K562 (cell line): ENCODE results near the gene DUSP23. TPM values are rescaled to one million over a fixed set of nuclear protein-coding genes. Genes with fewer than 3 reads are reported as not detected.

Source experiments
- ATAC-seq: fragments of 200-7000 bp; cut with Tn5 transposase; 3 replicates; pipeline ENCODE4 v1.9.1; 2020; ENCODE audit warnings: moderate library complexity
- BruUV-seq: library from RNA; stranded (reverse); fragments of 400-500 nt; replicated peaks from 2 replicates; lab custom pipeline; 2021; lab: Mats Ljungman, UMichigan
- CTCF ChIA-PET: fragments of 300-600 bp; formaldehyde crosslinking; extraction: SDS; loops from one replicate; lab custom pipeline; 2021; ENCODE audit warnings: low intra/inter-chr PET ratio; lab: Yijun Ruan, JAX
- POLR2A ChIA-PET: fragments of 300-600, 350-650 bp; sonication (Branson Sonifier 250); formaldehyde crosslinking; extraction: SDS; loops from one replicate; lab custom pipeline; 2021; ENCODE audit warnings: antibody characterized with exemption, inconsistent platforms; lab: Yijun Ruan, JAX
- DNase-seq, 4 experiments: peaks; one replicate each; pipeline versions ENCODE4 v3.0.0 to v3.0.0-alpha.2; 2011 to 2018; ENCODE audit warnings: low spot score in 3 of 4, mixed read lengths in 3 of 4; ENCODE audit errors: extremely low read depth in 1 of 4
- FAIRE-seq: peaks from 2 replicates; lab custom pipeline; 2011; peaks lifted over from hg19 to GRCh38; lab: Jason Lieb, UNC
- H2AFZ ChIP-seq: 2 replicates; pipeline ENCODE4 v1.6.0; 2011; ENCODE audit warnings: low read depth, low read length, control low read depth, inconsistent platforms
- H3K27ac ChIP-seq: fragments of 200-600 bp; 3 replicates; pipeline ENCODE4 v1.8.0; 2011; ENCODE audit warnings: low read depth, mild to moderate bottlenecking, control low read depth, inconsistent platforms, low read length, moderate library complexity, mixed read lengths; ENCODE audit errors: extremely low read depth
- H3K27me3 ChIP-seq, 2 experiments: fragments of 300-600 bp in 1 of 2; 2 replicates in 1 of 2; 3 replicates in 1 of 2; pipeline versions ENCODE4 v1.6.0 to v1.8.0; 2011; ENCODE audit warnings: inconsistent platforms in 2 of 2, low read length in 2 of 2, mild to moderate bottlenecking in 1 of 2, mixed read lengths in 1 of 2, moderate library complexity in 1 of 2; ENCODE audit not compliant: control insufficient read depth in 2 of 2, insufficient read depth in 2 of 2
- H3K36me3 ChIP-seq: fragments of 300-600 bp; 3 replicates; pipeline ENCODE4 v1.8.0; 2011; ENCODE audit warnings: mild to moderate bottlenecking, low read length, inconsistent platforms; ENCODE audit not compliant: control insufficient read depth, insufficient read depth
- H3K4me1 ChIP-seq, 2 experiments: fragments of 200-600 bp in 1 of 2; replicated peaks in 1 of 2; 2 replicates in 1 of 2; 3 replicates in 1 of 2; pipeline versions ENCODE4 v1.5.1 to v1.8.0; 2011; ENCODE audit warnings: inconsistent platforms in 2 of 2, low read length in 2 of 2, mild to moderate bottlenecking in 1 of 2, mixed read lengths in 1 of 2, moderate library complexity in 1 of 2; ENCODE audit not compliant: control insufficient read depth in 2 of 2, insufficient read depth in 2 of 2
- H3K4me2 ChIP-seq: 2 replicates; pipeline ENCODE4 v1.6.1; 2011; ENCODE audit warnings: low read length, control low read depth, inconsistent platforms, mixed read lengths; ENCODE audit not compliant: insufficient read depth
- H3K4me3 ChIP-seq: fragments of 200-600 bp; sonication (generic), shearing (Covaris generic); 2 replicates; pipeline ENCODE4 v1.5.1; 2016; ENCODE audit warnings: control low read depth, inconsistent platforms
- H3K79me2 ChIP-seq: fragments of 200-600 bp; 3 replicates; pipeline ENCODE4 v1.8.0; 2011; ENCODE audit warnings: low read length, inconsistent platforms; ENCODE audit not compliant: control insufficient read depth, insufficient read depth
- H3K9ac ChIP-seq, 2 experiments: 2 replicates each; pipeline versions ENCODE4 v1.6.0 to v1.6.1; 2011; ENCODE audit warnings: low read depth in 2 of 2, low read length in 2 of 2, control low read depth in 1 of 2, inconsistent platforms in 1 of 2, mild to moderate bottlenecking in 1 of 2, mixed read lengths in 1 of 2; ENCODE audit not compliant: insufficient read depth in 1 of 2
- H3K9me1 ChIP-seq: one replicate; pipeline ENCODE4 v1.6.0; 2011; ENCODE audit warnings: inconsistent platforms, mild to moderate bottlenecking, low read length, moderate library complexity; ENCODE audit not compliant: control insufficient read depth, insufficient read depth
- H3K9me3 ChIP-seq: replicated peaks from 2 replicates; pipeline ENCODE4 v1.5.1; 2011; ENCODE audit warnings: low read depth, low read length, inconsistent platforms; ENCODE audit not compliant: control insufficient read depth, insufficient read depth
- H4K20me1 ChIP-seq: replicated peaks from 2 replicates; pipeline ENCODE4 v1.6.1; 2011; ENCODE audit warnings: low read length, inconsistent platforms, mixed read lengths; ENCODE audit not compliant: control insufficient read depth, insufficient read depth
- HDAC8 ChIP-seq: fragments of 450-650 bp; IDR thresholded peaks from 2 replicates; pipeline ENCODE4 v1.6.1; 2016; ENCODE audit warnings: mild to moderate bottlenecking, missing genetic modification characterization, moderate library complexity, missing compliant biosample characterization
- ILK ChIP-seq: fragments of 450-650 bp; IDR thresholded peaks from 2 replicates; pipeline ENCODE4 v1.6.1; 2016; ENCODE audit warnings: missing genetic modification characterization, low read depth, mild to moderate bottlenecking, missing compliant biosample characterization, moderate library complexity, borderline replicate concordance
- KDM1A ChIP-seq, 2 experiments: fragments of 450-650 bp; IDR thresholded peaks; 2 replicates each; pipeline ENCODE4 v1.6.1; 2016; ENCODE audit warnings: mild to moderate bottlenecking in 2 of 2
- MTA1 ChIP-seq: fragments of 450-650 bp; IDR thresholded peaks from 2 replicates; pipeline ENCODE4 v1.6.1; 2017; ENCODE audit warnings: borderline replicate concordance
- NCOR1 ChIP-seq: fragments of 450-650 bp; IDR thresholded peaks from 2 replicates; pipeline ENCODE4 v1.6.1; 2016; ENCODE audit warnings: mild to moderate bottlenecking, moderate library complexity
- NFRKB ChIP-seq: fragments of 450-650 bp; IDR thresholded peaks from 2 replicates; pipeline ENCODE4 v1.6.1; 2016; ENCODE audit warnings: low read depth
- NONO ChIP-seq, 2 experiments: fragments of 200-400 bp in 1 of 2; fragments of 450-650 bp in 1 of 2; formaldehyde crosslinking in 1 of 2; IDR thresholded peaks; 2 replicates each; pipeline ENCODE4 v1.6.1; 2017; ENCODE audit warnings: low read depth in 2 of 2, mild to moderate bottlenecking in 2 of 2, moderate library complexity in 2 of 2, low read length in 1 of 2
- PCBP1 ChIP-seq: fragments of 200-400 bp; formaldehyde crosslinking; IDR thresholded peaks from 2 replicates; pipeline ENCODE4 v1.6.1; 2018; ENCODE audit warnings: mild to moderate bottlenecking, low read depth, low read length; ENCODE audit not compliant: poor library complexity, severe bottlenecking
- POU5F1 ChIP-seq: fragments of 150-350 bp; IDR thresholded peaks from 2 replicates; pipeline ENCODE4 v1.6.1; 2014; ENCODE audit warnings: borderline replicate concordance, low read length, low read depth, mild to moderate bottlenecking; ENCODE audit not compliant: partially characterized antibody
- RBM25 ChIP-seq: fragments of 200-400 bp; formaldehyde crosslinking; IDR thresholded peaks from 2 replicates; pipeline ENCODE4 v1.6.1; 2018; ENCODE audit warnings: low read length, low read depth, moderate library complexity; ENCODE audit not compliant: severe bottlenecking
- SUPT5H ChIP-seq: fragments of 450-650 bp; IDR thresholded peaks from 2 replicates; pipeline ENCODE4 v1.6.1; 2016
- TEAD2 ChIP-seq: fragments of 450-650 bp; IDR thresholded peaks from 2 replicates; pipeline ENCODE4 v1.6.1; 2016; ENCODE audit warnings: missing genetic modification characterization, control low read depth, missing compliant biosample characterization
- TOE1 ChIP-seq, 2 experiments: fragments of 450-650 bp in 1 of 2; sonication (generic) in 1 of 2; formaldehyde crosslinking in 1 of 2; IDR thresholded peaks; 2 replicates each; pipeline versions ENCODE4 v1.7.1 to v1.8.0; 2016 to 2022; ENCODE audit warnings: borderline replicate concordance in 2 of 2, mild to moderate bottlenecking in 2 of 2, antibody characterized with exemption in 1 of 2, inconsistent platforms in 1 of 2, low read depth in 1 of 2, missing genetic modification reagents in 1 of 2, moderate library complexity in 1 of 2
- ZNF354B ChIP-seq: fragments of 250-450 bp; sonication (Bioruptor Pico); IDR thresholded peaks from 2 replicates; pipeline ENCODE4 v1.4.0; 2020
- ZNF436 ChIP-seq: fragments of 250-450, 450-650 bp; sonication (Bioruptor Pico); formaldehyde crosslinking; IDR thresholded peaks from 2 replicates; pipeline ENCODE4 v1.7.0; 2020; ENCODE audit warnings: mild to moderate bottlenecking
- ZNF696 ChIP-seq: fragments of 250-450 bp; sonication (Bioruptor Pico); conservative IDR thresholded peaks from 2 replicates; pipeline ENCODE4 v1.4.0; 2020; ENCODE audit warnings: mild to moderate bottlenecking, moderate library complexity
- WGBS: fragments of 100-300 bp; shearing (Covaris generic); methylation state at CpG from one replicate; pipeline ENCODE4 v1.1.6; 2016; ENCODE audit warnings: low coverage, mixed read lengths; ENCODE audit not compliant: insufficient coverage; ENCODE audit errors: missing lambda C conversion rate; 5-methylcytosine and 5-hydroxymethylcytosine counted together
- in situ Hi-C: fragments of 300-500 bp; cut with MboI; formaldehyde crosslinking; loops from 4 replicates; pipeline ENCODE4 v1.15.0; 2018; ENCODE audit warnings: inconsistent platforms, mixed read lengths
- intact Hi-C: fragments of 100-400 bp; cut with micrococcal nuclease; formaldehyde crosslinking; loops from 2 replicates; pipeline ENCODE4 v1.14.2; 2022
- polyA plus RNA-seq, 8 experiments: library from polyadenylated mRNA; depleted of rRNA in 4 of 8; stranded (reverse) in 5 of 8; unstranded in 3 of 8; fragments of >200 nt; fragmentation: Nextera tagmentation in 2 of 8; fragmentation: Illumina TruSeq in 1 of 8; extraction: Ambion mirVana in 2 of 8; extraction: Trizol in 1 of 8; gene quantifications; 2 replicates each; pipeline versions ENCODE4 v1.2.1 to v1.2.3, GENCODE V29; 2011 to 2014; ENCODE audit warnings: inconsistent platforms in 1 of 8, missing spikeins in 1 of 8
- total RNA-seq, 7 experiments: library from RNA; depleted of rRNA in 6 of 7; stranded (reverse); fragments of >200 nt in 6 of 7; fragmentation: Illumina TruSeq in 2 of 7; extraction: Trizol in 2 of 7; gene quantifications; 2 replicates each; pipeline versions ENCODE4 v1.2.1 to v1.2.3, GENCODE V29; 2011 to 2021; ENCODE audit warnings: low replicate concordance in 1 of 7
- TF ChIP-seq, protein P1 (sequence below): sonication (generic); formaldehyde crosslinking; IDR thresholded peaks from 2 replicates; pipeline ENCODE4 v1.8.1; 2023; ENCODE audit warnings: mild to moderate bottlenecking, missing genetic modification reagents
- TF ChIP-seq, protein P2 (sequence below): fragments of 250-450 bp; sonication (Bioruptor Pico); IDR thresholded peaks from 2 replicates; pipeline ENCODE4 v1.5.0; 2020; ENCODE audit warnings: mild to moderate bottlenecking
- TF ChIP-seq, protein P3 (sequence below): sonication (generic); formaldehyde crosslinking; IDR thresholded peaks from 2 replicates; pipeline ENCODE4 v1.8.1; 2022; ENCODE audit warnings: missing genetic modification reagents

The DUSP23 gene
- total and polyA plus RNA-seq, 9 of the 15 experiments (the other 6 are each of a cell fraction or from before 2014, with no cell fraction given): 1.0 to 34.8 (median 13.7) TPM

DNA sequence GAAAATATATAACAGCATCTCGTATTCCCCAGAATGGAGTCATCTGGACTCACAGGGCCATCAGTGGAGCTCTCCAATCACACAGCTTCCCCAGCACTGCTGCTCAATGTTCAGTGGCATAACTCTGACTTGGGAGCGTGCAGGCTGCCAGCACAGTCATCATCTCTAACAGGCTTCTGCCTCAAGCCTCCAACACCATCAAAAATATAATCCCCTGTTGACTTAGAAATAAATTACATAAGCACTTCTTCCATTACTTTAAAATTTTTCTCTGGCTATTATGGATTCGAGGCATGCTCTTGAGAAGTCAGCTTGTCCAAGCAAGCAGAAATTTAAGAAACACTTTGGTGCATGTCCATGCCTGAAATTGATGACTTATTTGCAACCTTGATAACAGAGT lies 6.2 kb downstream of the DUSP23 start:
- FAIRE-seq (no peak), ATAC-seq (no peak), DNase-seq (no peak)
- TF ChIP-seq RBM25 (no peak), ILK (tag) (no peak), MTA1 (no peak), ZNF436 (no peak), NCOR1 (no peak), TEAD2 (tag) (no peak), ZNF354B (CRISPR knock-in tag) (no peak), POU5F1 (no peak), PCBP1 (no peak), KDM1A (IDR thresholded peaks at IDR 0.05) (no peak), ZNF696 (CRISPR knock-in tag) (no peak), NONO (IDR thresholded peaks at IDR 0.05; ENCODE audit: low read depth in 2 of 2, low read length in 1 of 2) (no peak), HDAC8 (tag) (no peak), SUPT5H (no peak), TOE1 (IDR thresholded peaks at IDR 0.05; ENCODE audit: borderline replicate concordance) (no peak), TOE1 (CRISPR knock-in tag; IDR thresholded peaks at IDR 0.05; ENCODE audit: borderline replicate concordance, low read depth) (no peak), NFRKB (no peak)
- TF ChIP-seq, protein P1, sequence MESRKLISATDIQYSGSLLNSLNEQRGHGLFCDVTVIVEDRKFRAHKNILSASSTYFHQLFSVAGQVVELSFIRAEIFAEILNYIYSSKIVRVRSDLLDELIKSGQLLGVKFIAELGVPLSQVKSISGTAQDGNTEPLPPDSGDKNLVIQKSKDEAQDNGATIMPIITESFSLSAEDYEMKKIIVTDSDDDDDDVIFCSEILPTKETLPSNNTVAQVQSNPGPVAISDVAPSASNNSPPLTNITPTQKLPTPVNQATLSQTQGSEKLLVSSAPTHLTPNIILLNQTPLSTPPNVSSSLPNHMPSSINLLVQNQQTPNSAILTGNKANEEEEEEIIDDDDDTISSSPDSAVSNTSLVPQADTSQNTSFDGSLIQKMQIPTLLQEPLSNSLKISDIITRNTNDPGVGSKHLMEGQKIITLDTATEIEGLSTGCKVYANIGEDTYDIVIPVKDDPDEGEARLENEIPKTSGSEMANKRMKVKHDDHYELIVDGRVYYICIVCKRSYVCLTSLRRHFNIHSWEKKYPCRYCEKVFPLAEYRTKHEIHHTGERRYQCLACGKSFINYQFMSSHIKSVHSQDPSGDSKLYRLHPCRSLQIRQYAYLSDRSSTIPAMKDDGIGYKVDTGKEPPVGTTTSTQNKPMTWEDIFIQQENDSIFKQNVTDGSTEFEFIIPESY (CRISPR knock-in tag): no peak
- TF ChIP-seq, protein P2, sequence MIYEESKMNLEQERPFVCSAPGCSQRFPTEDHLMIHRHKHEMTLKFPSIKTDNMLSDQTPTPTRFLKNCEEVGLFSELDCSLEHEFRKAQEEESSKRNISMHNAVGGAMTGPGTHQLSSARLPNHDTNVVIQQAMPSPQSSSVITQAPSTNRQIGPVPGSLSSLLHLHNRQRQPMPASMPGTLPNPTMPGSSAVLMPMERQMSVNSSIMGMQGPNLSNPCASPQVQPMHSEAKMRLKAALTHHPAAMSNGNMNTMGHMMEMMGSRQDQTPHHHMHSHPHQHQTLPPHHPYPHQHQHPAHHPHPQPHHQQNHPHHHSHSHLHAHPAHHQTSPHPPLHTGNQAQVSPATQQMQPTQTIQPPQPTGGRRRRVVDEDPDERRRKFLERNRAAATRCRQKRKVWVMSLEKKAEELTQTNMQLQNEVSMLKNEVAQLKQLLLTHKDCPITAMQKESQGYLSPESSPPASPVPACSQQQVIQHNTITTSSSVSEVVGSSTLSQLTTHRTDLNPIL (CRISPR knock-in tag): no peak
- TF ChIP-seq, protein P3, sequence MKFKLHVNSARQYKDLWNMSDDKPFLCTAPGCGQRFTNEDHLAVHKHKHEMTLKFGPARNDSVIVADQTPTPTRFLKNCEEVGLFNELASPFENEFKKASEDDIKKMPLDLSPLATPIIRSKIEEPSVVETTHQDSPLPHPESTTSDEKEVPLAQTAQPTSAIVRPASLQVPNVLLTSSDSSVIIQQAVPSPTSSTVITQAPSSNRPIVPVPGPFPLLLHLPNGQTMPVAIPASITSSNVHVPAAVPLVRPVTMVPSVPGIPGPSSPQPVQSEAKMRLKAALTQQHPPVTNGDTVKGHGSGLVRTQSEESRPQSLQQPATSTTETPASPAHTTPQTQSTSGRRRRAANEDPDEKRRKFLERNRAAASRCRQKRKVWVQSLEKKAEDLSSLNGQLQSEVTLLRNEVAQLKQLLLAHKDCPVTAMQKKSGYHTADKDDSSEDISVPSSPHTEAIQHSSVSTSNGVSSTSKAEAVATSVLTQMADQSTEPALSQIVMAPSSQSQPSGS (CRISPR knock-in tag): no peak
- CTCF ChIA-PET: no interaction called here
- no peak overlapping the region for H2AFZ ChIP-seq
- in situ Hi-C loops (no loop called here), intact Hi-C loops (no loop called here)
- H3K36me3 ChIP-seq: no peaks in the 10 kb centered on the region
- no peaks in the 10 kb centered on the region; the same call in 2 of the 3 replicates for H3K79me2 ChIP-seq
- 0% methylated on average over 3 of the region's 3 CpGs for WGBS
- no peak overlapping the region for H3K4me3 ChIP-seq
- H3K9me1 ChIP-seq: no peaks in the 10 kb centered on the region
- no peak overlapping the region for H3K9ac ChIP-seq
- no peaks in the 10 kb centered on the region; the same call in 1 of the 2 replicates for H4K20me1 ChIP-seq
- H3K27me3 ChIP-seq: no peaks in the 10 kb centered on the region
- no peak overlapping the region for H3K4me2 ChIP-seq
- POLR2A ChIA-PET: no interaction called here
- H3K9me3 ChIP-seq: no peaks in the 10 kb centered on the region
- no peak overlapping the region for H3K27ac ChIP-seq
- peaks cover 0 to 2% of the 10 kb centered on the region in 2 experiments; a peak in 2 of 5 replicates for H3K4me1 ChIP-seq
- no TSS peak for BruUV-seq
